ENCODE measurements around the gene P4HTM. TPM values are rescaled to one million over a fixed set of nuclear protein-coding genes. Genes with fewer than 3 reads are reported as not detected.

P4HTM gene
- total RNA-seq, 1 donor from 2014 or later: 31.4 TPM

DNA sequence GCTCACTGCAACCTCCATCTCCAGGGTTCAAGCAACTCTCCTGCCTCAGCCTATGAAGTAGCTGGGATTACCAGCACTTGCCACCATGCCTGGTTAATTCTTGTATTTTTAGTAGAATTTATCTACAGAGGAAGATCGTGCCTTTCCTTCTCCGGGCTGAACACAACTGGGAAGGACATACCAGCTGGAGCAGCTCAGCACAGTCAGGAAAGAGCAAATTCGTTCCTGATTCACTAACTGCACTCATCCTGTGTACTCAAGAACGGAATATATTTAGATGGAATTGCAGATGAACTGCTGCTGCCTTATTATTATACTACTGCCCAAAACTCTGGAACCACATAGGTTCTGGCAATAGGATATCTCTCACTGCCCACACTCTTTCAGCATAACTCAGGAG lies 27.1 kb upstream of the P4HTM start:
- DNase-seq (ENCODE audit: low read depth, low spot score): no peak
- Mint-ChIP-seq H3K4me3 (no peak overlapping the region), H3K4me1 (no peaks in the 10 kb centered on the region), H3K27me3 (ENCODE audit: low read depth) (no peaks in the 10 kb centered on the region), H3K36me3 (ENCODE audit: low read depth) (peaks cover 7% of the 10 kb centered on the region), H3K27ac (ENCODE audit: unreplicated experiment) (no peak overlapping the region), H3K9me3 (no peaks in the 10 kb centered on the region)
- TF ChIP-seq, protein P1, sequence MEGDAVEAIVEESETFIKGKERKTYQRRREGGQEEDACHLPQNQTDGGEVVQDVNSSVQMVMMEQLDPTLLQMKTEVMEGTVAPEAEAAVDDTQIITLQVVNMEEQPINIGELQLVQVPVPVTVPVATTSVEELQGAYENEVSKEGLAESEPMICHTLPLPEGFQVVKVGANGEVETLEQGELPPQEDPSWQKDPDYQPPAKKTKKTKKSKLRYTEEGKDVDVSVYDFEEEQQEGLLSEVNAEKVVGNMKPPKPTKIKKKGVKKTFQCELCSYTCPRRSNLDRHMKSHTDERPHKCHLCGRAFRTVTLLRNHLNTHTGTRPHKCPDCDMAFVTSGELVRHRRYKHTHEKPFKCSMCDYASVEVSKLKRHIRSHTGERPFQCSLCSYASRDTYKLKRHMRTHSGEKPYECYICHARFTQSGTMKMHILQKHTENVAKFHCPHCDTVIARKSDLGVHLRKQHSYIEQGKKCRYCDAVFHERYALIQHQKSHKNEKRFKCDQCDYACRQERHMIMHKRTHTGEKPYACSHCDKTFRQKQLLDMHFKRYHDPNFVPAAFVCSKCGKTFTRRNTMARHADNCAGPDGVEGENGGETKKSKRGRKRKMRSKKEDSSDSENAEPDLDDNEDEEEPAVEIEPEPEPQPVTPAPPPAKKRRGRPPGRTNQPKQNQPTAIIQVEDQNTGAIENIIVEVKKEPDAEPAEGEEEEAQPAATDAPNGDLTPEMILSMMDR (conservative IDR thresholded peaks at IDR 0.05): no peak

DNA sequence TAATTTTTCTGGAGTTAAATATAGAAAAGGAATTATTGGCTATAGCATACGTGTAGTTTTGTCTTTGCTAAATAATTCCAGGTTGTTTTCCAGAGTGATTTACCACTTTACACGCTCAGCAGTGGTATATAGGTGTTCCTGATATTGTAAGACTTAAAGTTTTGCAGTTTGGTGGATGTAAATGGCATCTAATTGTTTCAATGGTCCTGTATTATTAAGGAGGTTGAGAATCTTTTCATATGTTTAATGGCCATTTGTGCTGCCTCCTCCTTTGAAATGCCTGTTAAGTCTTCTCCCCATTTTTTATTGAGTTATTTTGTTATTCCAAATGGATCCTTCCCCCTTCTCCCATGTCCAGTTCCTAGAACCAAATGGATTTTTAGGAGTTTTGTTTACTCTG lies 26.4 kb upstream of the P4HTM start:
- no peaks in the 10 kb centered on the region for H3K4me1 Mint-ChIP-seq
- peaks cover 7% of the 10 kb centered on the region for H3K36me3 Mint-ChIP-seq (ENCODE audit: low read depth)
- TF ChIP-seq, protein P1 (conservative IDR thresholded peaks at IDR 0.05): no peak
- no peaks in the 10 kb centered on the region for H3K27me3 Mint-ChIP-seq (ENCODE audit: low read depth)
- no peaks in the 10 kb centered on the region for H3K9me3 Mint-ChIP-seq
- no peak overlapping the region for H3K27ac Mint-ChIP-seq (ENCODE audit: unreplicated experiment)
- H3K4me3 Mint-ChIP-seq: no peak overlapping the region
- no peak for DNase-seq (ENCODE audit: low read depth, low spot score)

DNA sequence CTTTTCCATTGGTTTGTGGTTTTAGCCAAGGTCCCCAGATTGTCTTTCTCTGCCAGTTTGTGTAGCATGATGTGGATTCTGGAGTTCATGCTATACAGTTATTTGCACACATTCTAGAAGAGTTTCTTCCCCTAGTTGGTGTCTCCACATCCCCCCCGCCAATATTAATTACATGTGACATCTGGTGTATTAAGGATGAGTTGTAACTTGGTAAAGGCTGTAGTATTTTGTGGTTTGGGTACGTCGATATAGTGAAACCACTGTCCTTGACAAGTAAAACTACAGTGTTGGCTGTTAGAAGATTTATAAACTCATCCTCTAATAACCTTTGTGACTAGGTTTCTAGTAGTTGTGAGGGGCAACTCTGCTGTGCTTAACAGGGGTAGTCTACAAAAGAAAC lies 23.7 kb upstream of the P4HTM start:
- Mint-ChIP-seq H3K4me1 (no peaks in the 10 kb centered on the region), H3K9me3 (no peaks in the 10 kb centered on the region), H3K27me3 (ENCODE audit: low read depth) (no peaks in the 10 kb centered on the region), H3K36me3 (ENCODE audit: low read depth) (peaks cover 13% of the 10 kb centered on the region), H3K4me3 (no peak overlapping the region), H3K27ac (ENCODE audit: unreplicated experiment) (no peak overlapping the region)
- DNase-seq (ENCODE audit: low read depth, low spot score): no peak
- TF ChIP-seq, protein P1 (conservative IDR thresholded peaks at IDR 0.05): no peak

DNA sequence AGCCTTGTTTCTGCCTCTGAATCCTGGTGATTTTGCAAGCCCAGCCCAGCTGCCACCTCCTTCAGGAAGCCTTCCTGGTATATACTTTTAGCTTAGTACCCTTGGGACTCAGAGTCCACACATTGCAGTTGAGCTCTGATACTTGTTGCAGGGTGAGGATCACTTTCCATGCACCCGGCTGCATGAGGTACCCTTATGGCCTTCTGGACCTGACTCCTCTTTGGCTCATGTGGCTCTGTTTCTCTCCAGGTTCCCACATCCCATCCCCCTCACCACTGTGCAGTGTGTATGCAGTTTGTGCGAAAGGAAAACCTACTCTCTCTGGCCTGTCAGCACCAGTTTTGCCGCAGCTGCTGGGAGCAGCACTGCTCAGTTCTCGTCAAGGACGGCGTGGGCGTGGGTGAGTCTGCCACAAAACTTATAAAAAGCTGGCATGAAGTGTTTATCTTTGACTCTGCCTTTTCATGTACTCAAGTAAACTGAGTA lies 23.1 kb upstream of the P4HTM start:
- no peaks in the 10 kb centered on the region for H3K9me3 Mint-ChIP-seq
- no peak overlapping the region for H3K27ac Mint-ChIP-seq (ENCODE audit: unreplicated experiment)
- H3K4me3 Mint-ChIP-seq: no peak overlapping the region
- no peak for DNase-seq (ENCODE audit: low read depth, low spot score)
- TF ChIP-seq, protein P1 (conservative IDR thresholded peaks at IDR 0.05): no peak
- no peaks in the 10 kb centered on the region for H3K4me1 Mint-ChIP-seq
- peaks cover 13% of the 10 kb centered on the region for H3K36me3 Mint-ChIP-seq (ENCODE audit: low read depth)
- no peaks in the 10 kb centered on the region for H3K27me3 Mint-ChIP-seq (ENCODE audit: low read depth)

DNA sequence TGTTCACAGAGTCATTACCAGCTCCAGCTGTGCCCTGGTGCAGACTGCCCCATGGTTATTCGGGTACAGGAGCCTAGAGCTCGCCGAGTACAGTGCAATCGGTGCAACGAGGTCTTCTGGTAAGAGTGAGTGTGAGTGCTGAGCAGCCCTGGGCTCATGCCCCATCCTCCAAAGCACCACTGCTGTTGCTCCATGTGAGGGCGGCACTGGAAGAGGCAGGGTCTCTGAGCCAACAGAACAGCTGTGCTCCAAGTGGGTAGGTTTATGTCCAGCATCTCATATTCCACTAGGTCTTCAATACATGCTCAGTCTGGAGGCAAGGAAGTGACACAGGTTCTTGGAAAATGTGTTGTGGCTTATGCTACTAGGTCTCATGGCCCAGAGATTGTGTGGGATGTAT lies 19.5 kb upstream of the P4HTM start:
- no peak for DNase-seq (ENCODE audit: low read depth, low spot score)
- H3K4me3 Mint-ChIP-seq: no peak overlapping the region
- H3K27ac Mint-ChIP-seq (ENCODE audit: unreplicated experiment): no peak overlapping the region
- no peaks in the 10 kb centered on the region for H3K4me1 Mint-ChIP-seq
- H3K27me3 Mint-ChIP-seq (ENCODE audit: low read depth): no peaks in the 10 kb centered on the region
- TF ChIP-seq, protein P1 (conservative IDR thresholded peaks at IDR 0.05): no peak
- H3K9me3 Mint-ChIP-seq: no peaks in the 10 kb centered on the region
- H3K36me3 Mint-ChIP-seq (ENCODE audit: low read depth): peaks cover 13% of the 10 kb centered on the region
